GM21825 (cell line): ENCODE measurements around the gene MED31.
"Not testable (repeated sequence)": the region's sequence is repeated elsewhere in the genome, so short reads cannot be mapped to it uniquely, and the experiment has no call there.

Source experiments
- ATAC-seq: cut with Tn5 transposase; IDR thresholded peaks from one replicate; pipeline ENCODE4 v1.9.1; 2021; ENCODE audit warnings: mild to moderate bottlenecking, moderate library complexity; ENCODE audit not compliant: unreplicated experiment

MED31 gene

DNA sequence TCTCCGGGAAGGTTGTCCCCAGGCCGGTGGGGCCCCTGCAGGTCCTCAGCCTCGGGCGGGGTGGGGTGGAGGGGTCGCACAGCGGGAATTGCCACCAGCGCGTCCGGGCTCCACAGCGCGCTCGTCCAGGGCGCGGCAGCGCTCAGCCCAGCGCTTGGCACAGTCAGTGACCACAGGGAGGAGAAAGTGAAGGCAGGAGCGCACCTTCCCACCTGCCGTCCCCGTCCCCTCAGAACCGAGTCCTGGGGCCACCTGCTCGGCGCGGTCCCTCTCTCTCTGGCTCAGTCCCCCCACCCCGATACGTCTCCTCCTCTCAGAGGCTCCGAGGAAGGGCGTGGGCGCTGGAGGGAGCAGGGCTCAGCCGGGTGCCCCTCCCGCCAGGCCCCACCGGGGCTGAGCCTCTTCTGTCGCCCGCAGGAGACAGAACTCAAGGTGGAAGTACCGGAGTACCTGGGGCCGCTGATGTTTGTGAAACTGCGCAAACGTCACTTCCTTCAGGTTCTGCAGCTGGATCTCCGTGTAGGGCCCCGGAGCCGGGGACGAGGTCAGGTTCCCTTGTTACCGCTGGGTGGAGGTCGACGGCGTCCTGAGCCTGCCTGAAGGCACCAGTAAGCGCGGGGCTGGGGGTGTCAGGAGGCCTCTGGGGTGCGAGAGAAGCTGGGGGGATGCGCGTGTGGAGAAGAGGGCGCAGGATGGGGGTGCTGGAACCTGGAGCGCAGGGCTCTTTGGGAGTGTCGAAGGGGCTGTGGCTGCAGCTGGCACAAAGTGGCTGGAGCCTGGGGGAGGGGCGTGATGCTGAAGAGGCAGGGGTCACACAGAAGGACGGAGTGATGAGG is 5.6 kb upstream of the MED31 start:
- ATAC-seq: not testable (repeated sequence)

DNA sequence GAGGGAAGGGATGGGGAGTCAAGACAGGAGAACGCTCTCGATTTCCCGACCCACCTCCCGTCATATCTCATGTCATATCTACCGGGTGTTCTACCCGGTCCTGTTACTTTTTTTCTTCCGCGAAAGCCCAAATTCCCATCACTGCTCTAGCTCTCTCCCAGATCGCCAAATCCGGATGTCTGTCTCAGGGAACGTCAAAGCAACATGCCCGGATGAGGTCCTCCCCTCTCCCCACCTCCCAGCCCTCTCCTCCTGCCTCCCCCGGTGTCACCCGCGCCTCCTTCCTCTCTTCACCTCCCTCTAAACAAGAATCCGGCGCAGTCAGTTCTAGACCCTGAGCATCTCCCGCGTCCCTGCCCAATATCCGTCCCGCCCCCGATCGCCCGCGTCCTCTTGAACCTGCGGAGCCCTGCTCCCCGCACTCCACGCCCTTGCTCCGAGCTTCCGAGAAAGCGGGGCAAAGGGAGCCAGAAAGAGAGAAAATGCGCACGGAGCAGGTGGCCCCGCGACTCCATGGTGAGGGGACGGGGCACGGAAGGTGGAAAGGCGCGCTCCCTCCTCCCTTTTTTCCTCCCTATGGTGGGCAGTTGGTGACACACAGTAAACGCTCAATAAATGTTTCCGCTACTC is 4.4 kb upstream of the MED31 start:
- ATAC-seq: not testable (repeated sequence)

DNA sequence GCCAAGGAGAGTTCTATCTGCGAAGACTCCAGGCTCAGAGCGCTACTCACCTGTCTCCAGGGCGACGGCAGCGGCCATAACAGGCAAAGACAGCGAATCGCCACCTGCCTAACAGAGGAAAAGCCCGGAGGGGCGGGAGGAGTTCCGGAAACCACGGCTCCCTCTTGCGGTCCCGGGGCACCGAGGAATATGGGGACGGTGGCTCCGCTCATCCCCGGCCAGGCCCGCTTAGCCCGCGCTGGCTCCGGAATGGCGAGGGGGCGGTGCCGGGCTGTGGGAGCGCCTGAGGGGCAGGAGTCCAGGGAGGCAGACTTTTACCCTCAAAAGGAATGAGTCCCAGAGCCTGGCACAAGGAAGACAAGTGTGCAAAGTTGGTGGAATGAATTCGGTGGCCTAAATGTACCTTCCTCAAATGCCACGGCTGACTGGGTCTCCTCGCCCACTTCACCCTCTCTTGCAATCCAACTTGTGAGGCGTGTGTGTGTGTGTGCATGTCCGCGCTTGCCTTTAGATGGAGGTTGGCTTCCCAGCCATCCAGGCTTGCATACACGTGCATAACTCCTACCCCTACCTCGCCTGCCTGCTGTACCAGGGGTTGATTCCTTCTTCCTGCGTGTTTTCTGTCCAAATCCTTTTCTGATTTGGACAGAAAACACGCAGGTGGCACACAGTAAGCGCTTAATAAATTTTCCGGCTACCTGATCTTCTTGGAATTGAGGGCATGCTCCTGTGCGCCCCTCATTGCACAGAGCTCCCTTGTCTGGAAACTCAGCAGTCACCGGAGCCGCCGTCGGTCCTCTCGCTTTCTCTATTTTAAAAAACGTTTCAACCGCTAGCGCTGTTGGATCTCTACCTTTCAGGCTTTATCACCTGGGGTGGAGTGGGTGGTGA is 3.7 kb upstream of the MED31 start:
- no peak for ATAC-seq

DNA sequence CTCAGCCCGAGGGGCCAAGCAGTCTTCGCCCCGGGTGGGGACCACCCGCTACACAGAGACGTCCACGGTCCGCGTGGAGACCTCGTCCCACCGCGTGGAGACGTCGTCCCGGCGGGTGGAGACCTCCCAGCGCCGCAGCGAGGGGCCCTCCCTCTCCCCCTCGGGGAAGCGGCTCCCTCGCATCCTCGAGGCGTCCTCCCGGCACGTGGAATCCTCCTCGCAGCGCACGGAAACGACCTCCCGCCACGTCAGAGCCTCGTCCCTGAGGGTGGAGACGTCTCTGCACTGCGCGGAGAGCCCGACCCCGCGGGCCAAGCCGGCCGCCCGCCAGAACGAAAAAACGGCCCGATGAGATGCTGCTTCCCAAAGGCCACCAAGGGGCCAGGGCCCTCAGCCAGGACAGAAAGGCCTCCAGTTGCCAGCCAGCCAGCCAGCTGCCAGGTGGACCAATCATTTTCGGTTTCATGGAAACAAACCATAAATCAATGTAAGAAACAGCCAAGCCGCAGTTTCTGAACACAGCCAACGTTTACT is 581 bp upstream of the MED31 start:
- no peak for ATAC-seq

DNA sequence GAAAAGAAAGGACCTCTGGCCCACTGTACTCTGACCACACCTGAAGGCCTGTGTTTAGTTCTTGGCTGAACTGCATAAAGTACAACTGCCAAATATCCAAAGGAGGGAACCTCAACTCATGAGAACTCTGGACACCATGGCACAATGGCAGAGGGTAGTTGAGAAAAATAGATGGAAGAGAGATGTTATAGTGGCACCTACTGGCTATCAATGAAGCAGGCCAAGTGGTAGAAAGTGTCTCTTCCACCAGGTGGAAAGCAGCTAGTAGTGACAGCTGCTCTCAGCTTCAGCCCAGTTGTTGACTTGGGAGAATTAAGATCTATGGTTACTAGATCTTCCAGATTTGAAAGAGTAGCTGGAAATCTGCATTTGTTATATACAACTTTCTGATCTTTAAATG is 3.2 kb downstream of the MED31 start:
- ATAC-seq: no peak

DNA sequence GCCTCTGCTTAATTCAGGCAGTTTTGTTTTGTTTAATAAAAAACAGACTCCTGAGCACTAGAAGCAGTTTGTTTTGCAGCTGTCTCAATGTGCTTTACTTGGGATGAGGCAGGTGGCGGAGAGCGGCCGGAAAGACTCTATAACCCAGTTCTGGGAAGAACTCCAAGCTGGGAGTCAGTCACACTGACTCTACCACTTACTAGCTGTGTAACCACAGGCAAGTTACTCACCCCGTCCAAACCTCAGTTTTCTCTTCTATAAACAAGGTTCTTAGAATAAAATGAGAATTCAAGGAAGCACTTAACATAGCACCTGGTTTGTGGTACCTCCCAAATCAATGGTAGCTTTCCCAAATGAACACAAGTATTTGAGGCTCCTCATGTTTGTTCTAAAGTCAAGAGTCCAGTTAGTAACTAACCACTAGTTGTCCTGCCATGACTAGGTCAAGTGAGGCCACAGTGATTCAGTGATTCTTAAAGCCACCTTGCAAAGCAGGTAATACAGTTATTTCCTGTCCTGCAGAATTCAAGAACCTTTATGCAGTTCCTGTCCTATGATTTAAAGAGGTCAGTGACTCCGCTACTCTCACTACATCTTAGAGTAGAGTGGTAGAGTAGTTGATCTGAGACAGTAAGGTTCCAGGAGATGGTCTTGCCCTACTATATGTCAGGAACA is 7.8 kb downstream of the MED31 start:
- no peak for ATAC-seq

DNA sequence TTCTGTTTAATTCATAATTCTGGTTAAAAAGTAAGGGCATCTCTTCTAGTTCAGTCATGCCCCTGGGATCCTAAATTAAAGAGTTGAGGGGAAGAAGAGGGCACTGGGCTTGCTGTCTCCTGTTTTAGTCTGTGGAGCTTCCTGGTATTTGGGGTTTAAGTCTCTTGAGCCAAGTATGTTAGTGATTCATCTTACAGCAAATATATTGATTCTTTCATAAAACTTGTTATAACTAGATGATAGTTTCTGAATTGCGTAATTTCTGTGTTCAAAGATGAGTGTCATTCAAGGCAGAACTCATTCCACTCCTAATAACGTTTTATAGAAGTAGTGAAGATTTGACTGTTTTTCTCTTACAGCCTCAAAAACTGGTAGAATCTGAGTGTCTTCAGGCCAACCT is 8.8 kb downstream of the MED31 start:
- ATAC-seq: no peak

DNA sequence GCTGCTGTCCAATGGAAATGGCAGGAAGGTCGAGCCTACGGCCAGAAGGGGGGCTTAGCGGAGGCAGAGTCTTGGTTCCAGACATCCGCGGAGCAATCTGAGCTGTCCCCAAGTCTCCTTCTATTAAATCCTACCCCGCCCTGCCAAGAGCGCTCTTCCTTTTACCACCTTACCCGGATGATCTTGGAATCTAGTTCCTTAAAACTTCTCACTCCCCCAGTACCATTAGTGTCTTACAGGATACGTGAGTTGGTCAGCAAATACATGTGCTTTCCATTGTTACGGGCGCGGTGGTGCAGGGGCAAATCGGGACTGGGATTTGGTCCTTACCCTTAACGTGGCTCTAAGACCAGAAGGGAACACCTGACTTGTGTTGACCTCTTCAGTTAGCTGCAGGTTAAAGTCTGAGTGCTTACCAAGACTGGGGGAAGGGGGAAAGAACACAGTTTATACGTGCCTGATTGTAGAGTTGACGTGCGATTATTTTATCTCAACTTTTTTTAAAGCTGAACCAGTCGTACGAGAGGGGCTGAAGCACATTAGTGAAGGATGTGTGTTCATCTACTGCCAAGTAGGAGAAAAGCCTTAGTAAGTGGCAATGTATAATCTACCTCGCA is 10.1 kb downstream of the MED31 start:
- ATAC-seq: no peak

DNA sequence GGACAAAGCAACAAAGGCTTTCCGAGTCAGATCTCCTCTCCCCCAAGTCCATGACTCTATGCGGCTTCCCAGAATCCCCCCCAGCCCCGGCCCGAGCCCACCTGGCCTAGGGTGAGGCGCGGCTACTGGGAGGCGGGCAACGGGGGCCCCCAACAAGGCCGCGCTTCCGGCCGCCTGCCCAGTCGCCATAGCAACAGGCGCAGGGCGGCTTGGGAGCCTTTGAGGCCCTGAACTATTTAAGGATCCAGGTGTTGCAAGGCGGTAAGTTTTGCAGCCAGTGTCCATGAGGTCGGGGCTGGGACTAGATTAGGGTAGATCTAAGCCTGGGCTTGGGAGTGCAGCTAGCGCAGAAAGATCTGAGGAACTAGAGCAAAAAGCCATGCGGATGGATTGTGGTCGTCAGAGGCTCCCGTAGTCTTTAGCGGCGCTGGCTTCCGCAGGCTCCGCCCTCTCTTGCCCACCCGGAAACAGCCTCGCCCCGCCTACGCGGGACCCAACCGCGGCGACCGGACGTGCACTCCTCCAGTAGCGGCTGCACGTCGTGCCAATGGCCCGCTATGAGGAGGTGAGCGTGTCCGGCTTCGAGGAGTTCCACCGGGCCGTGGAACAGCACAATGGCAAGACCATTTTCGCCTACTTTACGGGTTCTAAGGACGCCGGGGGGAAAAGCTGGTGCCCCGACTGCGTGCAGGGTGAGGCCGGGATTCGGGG is 10.7 kb downstream of the MED31 start, which contains the start of the genes KIAA0753 and TXNDC17:
KIAA0753 (minus strand) TSS at position 176 of the 711 bp plus-strand sequence. CDS start 5,608 bp downstream, outside the sequence.
TXNDC17 (plus strand) TSS at position 525 of the 711 bp plus-strand sequence; CDS start at position 548, 23 bp downstream.
- ATAC-seq: peak; percentile 79

DNA sequence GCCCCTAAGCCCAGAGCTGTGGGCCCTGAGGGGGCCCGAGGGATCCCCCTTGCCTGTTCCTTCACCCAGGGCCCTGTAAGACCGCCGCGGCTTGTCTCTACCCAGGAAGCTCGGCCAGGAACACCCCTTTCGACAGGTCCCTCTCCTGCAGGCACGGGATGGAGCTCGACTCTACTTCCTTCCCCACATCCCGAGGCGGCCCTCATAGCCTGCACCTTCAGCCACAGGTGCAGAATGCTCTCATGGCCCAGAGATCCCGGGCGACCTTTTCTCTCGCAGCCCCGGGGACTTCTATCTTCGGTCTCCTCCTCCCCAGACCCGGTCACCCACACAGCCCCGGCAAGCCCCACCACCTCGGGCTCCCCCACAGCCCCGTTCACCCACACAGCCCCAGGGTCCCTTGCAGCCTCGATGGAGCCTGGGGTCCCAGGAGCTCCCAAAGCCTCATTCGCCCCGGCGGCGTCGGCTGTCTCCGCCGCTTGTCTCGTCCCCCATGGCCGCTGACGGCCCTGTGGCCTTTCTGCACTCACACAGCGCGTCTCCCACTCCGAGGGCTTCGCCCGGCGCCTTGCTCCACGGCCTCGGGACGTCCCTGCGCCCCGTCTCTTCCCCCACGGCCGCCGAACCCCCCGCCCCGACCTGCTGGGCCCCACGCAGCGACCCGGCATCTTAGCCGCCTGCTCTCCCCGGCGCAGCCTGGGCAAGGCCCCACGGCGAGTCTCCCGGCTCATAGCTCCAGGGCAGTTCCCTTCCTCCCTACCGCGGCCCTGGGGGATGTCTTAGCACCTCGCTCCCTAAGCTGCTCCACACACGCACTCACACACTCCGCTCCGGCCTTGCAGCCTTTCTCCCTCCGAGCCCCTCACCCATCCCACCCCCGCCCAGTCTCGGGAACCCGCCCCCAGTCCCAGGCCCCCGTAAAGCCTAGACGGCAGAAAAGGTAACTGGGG is 11.5 kb downstream of the MED31 start:
- ATAC-seq: no peak

DNA sequence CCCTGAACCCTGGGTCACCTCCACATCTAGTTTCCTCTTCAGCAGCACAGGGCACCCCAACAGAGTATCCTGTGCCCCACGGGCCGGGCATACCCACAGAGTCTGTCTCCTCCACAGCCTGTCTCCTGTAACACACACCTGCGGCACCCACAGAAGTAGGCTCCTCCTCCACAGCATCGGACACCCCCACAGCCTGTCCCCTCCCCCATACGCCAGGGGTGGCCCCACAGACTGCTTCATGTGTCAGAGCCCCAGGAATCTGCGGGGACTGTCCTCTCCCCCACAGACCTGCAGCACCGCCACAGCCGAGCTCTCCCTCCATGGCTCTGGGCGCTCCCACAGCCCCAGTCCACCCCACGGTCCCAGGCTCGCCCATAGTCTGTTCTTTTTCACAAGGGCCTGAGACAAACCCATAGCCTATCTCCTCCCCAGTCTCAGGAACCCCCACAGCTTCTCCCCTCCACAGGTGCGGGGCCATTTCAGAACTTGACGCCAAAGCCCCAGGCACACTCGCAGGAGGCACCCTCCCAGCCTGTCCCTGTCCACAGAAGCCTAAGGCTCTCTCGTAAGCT is 12.3 kb downstream of the MED31 start:
- ATAC-seq: no peak

DNA sequence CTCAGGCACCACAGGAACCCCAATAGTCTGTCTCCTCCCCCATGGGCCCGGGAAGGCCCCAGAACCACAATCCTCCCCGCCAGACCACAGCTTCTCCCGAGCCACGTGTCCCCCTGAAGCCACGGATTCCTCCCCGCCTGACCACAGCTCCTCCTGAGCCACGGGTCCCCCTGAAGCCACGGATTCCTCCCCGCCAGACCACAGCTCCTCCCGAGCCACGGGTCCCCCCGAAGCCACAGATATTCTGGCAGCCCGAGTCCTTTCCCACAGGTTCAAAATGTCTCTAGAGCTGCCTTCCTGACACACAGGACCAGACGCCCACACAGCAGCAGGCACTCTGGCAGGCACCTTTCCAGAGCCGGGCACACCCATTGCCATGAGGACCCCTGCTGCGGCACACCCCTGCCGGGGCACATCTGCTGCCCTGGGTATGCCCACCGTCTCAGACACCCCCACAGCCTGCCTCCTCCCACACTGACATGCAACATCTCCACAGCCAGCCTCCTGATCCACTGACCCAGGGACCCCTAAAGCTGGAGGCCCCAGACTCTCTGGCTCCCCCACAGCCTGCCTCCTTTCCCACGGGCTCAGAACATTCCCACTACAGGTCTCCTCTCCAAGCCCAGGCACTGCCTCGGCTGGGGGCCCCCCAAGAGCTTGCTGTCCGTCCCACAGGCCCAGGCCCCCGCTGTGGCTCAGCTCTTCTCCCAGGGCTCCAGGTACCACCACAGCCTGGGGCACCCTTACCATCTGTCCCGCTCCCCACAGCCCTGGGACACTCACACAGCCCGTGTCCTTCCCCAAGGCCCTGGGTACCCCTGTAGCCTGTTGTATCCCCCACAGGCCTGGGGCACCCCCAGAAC is 13.1 kb downstream of the MED31 start:
- ATAC-seq: no peak

DNA sequence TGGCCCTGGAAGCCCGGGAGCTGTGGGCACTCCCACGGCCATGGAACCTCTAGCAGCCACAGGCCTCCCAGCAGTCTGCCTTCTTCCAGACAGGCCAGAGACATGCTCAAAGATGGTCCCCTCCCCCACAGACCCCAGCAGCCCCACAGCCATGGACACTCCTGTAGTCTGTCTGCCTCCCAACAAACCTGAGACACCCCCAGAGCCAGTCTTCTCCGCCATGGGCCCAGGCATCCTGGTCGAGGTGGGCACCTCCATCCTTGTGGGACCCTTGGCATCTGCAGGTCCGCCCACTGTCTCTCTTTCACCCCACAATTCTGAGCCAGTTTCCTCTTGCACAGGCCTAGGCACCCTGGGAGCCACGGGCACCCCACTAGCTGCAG is 14.0 kb downstream of the MED31 start:
- ATAC-seq: no peak

DNA sequence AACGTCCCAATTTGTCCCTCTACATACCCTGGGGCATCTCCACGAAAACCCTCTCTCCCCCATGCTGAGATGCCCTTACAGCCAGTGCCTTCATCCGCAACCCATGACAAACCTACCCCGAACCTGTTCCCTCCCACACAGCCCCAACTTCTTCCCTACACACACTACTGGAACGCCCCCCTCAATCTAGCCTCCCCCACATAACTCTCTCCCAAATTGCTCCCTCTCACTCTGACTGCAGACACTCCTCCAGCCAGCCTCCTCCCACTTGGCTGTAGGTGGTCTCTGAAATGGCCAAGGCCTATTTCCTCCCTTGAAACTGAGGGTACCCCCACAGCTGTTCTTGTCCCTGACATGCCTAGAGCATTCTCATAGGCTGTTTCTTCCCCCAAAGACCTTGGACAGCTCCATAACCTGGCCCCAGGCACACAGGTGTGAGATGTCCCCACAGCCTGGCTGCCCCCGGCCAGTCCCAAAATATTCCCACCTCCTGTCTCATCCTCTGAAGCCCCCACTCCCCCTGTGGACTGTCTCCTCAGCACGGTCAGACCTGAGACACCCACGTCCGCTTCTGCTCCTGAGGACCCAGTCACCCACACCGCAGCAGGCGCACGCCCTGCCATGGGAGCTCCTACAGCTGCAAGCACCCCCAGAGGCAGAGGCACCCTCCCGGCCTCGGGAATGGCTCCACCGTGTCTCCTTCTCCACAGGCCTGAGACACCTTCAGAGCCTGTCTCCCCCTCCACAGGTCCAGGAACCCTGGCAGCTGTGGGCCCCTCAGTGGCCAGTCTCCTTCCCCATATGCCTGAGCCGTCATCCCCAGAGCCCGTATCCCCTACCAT is 14.6 kb downstream of the MED31 start:
- ATAC-seq: no peak

DNA sequence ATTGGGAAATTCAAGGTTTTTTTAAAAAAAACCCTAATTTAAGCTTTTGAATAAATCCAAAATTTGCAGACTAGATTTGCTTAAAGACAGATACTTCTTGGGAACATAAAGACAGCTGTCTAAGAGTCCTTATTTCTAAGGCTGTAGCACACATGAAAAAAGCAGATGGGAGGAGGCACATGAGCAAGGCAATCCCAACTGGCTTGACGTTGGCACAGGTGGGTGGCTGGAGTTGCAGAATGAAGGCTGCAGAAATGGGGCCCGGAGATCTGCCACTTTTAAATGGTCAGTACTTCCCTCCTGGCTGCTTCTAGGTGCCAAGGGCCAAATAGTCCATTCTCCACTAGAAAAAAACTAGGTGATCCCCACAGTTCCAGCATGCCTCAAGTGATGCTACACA is 15.3 kb downstream of the MED31 start:
- ATAC-seq: no peak

DNA sequence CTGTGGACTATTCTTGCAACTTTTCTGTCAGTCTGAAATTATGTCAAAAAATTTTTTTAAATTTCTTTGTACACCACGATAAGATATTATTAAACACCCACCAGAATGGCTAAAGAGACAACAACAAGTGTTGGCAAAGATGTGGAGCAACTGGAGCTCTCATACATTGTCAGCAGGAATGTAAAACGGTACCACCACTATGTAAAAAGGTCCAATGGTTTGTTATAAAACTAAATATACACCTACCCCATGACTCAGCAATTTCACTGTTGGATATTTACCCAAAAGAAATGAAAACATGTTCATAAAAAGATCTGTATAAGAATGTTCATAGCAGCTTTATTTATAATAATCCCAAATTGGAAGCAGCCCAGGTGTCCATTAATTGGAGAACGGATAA is 18.1 kb downstream of the MED31 start:
- ATAC-seq: no peak
